Measurements from ENCODE around the gene A1CF. TPM values are rescaled to one million over a fixed set of nuclear protein-coding genes. Genes with fewer than 3 reads are reported as not detected.
"Not testable (repeated sequence)": the region's sequence is repeated elsewhere in the genome, so short reads cannot be mapped to it uniquely, and the experiment has no call there.

A1CF gene
- not detected for polyA plus RNA-seq (ENCODE audit: insufficient read length)

- no peak for DNase-seq
These were observed at the start of gene A1CF for GRCh38 chr10:50885097-50885859. A1CF (minus strand) TSS chr10:50885627; CDS start chr10:50859940, 25,687 bp downstream.

- DNase-seq = no peak
These were observed 46.6 kb upstream of the A1CF start for GRCh38 chr10:50931948-50932431.

- DNase-seq = no peak
These were observed 44.2 kb upstream of the A1CF start for GRCh38 chr10:50929670-50930069.

- DNase-seq = no peak
These were observed 42.7 kb upstream of the A1CF start for GRCh38 chr10:50928190-50928552.

- DNase-seq = no peak
These were observed 42.2 kb upstream of the A1CF start for GRCh38 chr10:50927522-50928189.

GRCh38 chr10:50923471-50923870, 38.0 kb upstream of the A1CF start:
- not testable (repeated sequence) for DNase-seq

GRCh38 chr10:50919010-50919409, 33.6 kb upstream of the A1CF start:
- DNase-seq = no peak

- no peak for DNase-seq
These were observed 33.1 kb upstream of the A1CF start for GRCh38 chr10:50918529-50918928.

- no peak for DNase-seq
These were observed 32.1 kb upstream of the A1CF start for GRCh38 chr10:50917486-50917885.

- no peak for DNase-seq
These were observed 24.0 kb upstream of the A1CF start for GRCh38 chr10:50909334-50910014.

- no peak for DNase-seq
These were observed 22.9 kb upstream of the A1CF start for GRCh38 chr10:50908366-50908765.

GRCh38 chr10:50905797-50906196, 20.4 kb upstream of the A1CF start:
- not testable (repeated sequence) for DNase-seq

- no peak for DNase-seq
These were observed 11.3 kb upstream of the A1CF start for GRCh38 chr10:50896721-50897120.

- no peak for DNase-seq
These were observed 8.9 kb upstream of the A1CF start for GRCh38 chr10:50894312-50894711.

GRCh38 chr10:50892467-50892866, 7.0 kb upstream of the A1CF start:
- DNase-seq = no peak

- DNase-seq = no peak
These were observed 1.1 kb downstream of the A1CF start for GRCh38 chr10:50884302-50884701.

GRCh38 chr10:50883629-50884028, 1.8 kb downstream of the A1CF start:
- no peak for DNase-seq

- DNase-seq = no peak
These were observed 2.9 kb downstream of the A1CF start for GRCh38 chr10:50882540-50882983.

GRCh38 chr10:50881046-50881445, 4.4 kb downstream of the A1CF start:
- not testable (repeated sequence) for DNase-seq

- no peak for DNase-seq
These were observed 9.0 kb downstream of the A1CF start for GRCh38 chr10:50876429-50876828.

- DNase-seq = no peak
These were observed 10.7 kb downstream of the A1CF start for GRCh38 chr10:50874723-50875122.

- no peak for DNase-seq
These were observed 19.1 kb downstream of the A1CF start for GRCh38 chr10:50866317-50866716.

- no peak for DNase-seq
These were observed 22.7 kb downstream of the A1CF start for GRCh38 chr10:50862719-50863118.

Measured in hindlimb muscle (tissue), 1 donor.